GM04503 (cell line): Measurements from ENCODE around the gene RETSAT.

ENCODE experiments used
- DNase-seq: peaks from one replicate; pipeline ENCODE4 v3.0.0-alpha.2; 2012; ENCODE audit warnings: low read depth

Gene RETSAT

DNA sequence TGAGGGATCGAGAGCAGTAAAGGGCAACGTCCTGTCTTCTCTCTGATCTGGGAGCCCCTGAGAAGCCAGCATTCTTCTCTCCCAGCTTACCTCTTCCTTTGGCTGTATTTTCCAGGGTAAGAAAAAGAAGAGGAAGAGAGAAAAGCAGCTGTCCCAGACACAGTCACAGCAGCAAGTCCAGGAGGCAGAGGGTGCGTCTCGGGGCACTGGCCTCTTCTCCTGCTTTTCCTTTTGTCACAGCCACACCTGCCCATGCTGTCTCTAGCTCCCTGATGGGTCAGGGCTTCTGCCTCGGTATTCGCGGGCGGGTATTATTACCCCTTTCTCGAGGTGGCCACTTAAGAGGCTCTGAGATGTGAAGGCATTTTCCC is 46.8 kb downstream of the RETSAT start:
- no peak for DNase-seq

DNA sequence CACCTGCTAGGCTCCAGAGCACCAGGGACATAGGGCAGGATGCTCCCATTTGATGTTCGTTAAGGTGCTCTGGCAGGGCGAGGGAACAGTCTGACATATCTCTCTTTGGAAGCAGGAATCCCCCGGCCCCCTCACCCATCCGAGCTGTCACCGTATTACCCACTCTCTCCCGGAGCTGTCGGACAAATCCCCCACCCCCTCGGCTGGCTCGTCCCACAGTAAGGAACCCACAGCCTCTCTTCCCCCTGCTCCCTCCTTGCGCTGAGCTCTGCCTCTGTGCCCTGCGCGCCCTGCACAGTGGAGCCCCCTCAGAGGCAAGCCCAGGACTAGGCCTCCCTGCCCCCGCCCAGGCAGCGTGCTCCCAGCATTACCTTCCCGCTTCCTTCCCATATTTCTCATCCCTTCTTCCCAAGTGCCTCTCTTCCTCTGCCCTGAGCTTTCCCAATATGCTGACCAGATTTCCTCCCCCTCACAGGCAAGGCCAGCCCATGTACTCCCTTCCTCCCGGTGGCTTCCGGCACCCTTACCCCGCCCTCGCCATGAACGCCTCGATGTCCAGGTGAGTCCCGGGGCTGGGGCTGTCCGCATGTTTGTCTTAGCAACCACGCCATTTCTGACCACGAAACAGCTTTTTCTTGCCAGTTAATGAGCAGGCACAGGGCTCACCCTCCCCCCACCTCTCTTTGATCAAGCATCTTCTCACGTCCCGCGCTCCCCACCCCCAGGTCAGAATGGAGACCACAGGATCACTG is 50.4 kb downstream of the RETSAT start:
- no peak for DNase-seq

DNA sequence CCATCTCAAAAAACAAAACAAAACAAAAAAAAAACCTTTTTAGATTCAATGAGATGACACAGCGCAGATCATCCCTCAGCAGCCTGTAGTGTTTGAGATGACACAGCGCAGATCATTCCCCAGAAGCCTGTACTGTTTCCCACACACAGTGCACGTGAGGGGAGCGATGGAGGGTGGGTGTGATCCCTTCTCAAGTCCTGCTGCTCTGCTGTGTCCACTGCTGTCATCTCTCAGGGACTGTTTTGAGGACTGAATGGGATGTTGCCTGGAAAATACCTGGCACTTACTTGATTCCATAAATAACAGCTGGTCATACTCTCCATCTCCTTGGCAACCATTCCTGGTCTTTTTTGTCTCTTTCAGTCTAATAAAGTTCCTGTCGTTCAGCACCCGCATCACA is 52.2 kb downstream of the RETSAT start:
- no peak for DNase-seq
